Right lobe of liver (tissue), 6 donors: ENCODE data around the gene LRMDA. TPM values are rescaled to one million over a fixed set of nuclear protein-coding genes. Genes with fewer than 3 reads are reported as not detected.
"Not testable (repeated sequence)": the region's sequence is repeated elsewhere in the genome, so short reads cannot be mapped to it uniquely, and the experiment has no call there.

Experiments
- ATAC-seq, 4 donors: fragments of 200-7000 bp; cut with Tn5 transposase; one replicate each; pipeline ENCODE4 v1.9.1; 2020; ENCODE audit warnings: mild to moderate bottlenecking in 4 of 4, moderate library complexity in 4 of 4
- DNase-seq, 3 donors: peaks; one replicate each; pipeline ENCODE4 v3.0.0-alpha.2; 2020
- H3K27ac ChIP-seq, 3 donors: fragments of 200-600 bp; one replicate each; pipeline ENCODE4 v1.8.0; 2022
- H3K27me3 ChIP-seq, 2 donors: fragments of 200-600 bp; one replicate each; pipeline ENCODE4 v1.8.0; 2022
- H3K36me3 ChIP-seq, 4 donors: fragments of 200-600 bp; sonication (generic) in 1 of 4; one replicate each; pipeline versions ENCODE4 v1.5.1 to v1.8.0; 2017 to 2022; ENCODE audit warnings: control low read depth in 1 of 4
- H3K4me1 ChIP-seq, 4 donors: fragments of 200-600 bp; sonication (generic) in 1 of 4; one replicate each; pipeline versions ENCODE4 v1.5.1 to v1.8.0; 2017 to 2022; ENCODE audit warnings: control low read depth in 1 of 4
- H3K4me3 ChIP-seq, 3 donors: fragments of 200-600 bp; one replicate each; pipeline ENCODE4 v1.8.0; 2022
- H3K9me3 ChIP-seq, 4 donors: fragments of 200-600 bp; sonication (generic) in 1 of 4; one replicate each; pipeline versions ENCODE4 v1.5.1 to v1.8.0; 2017 to 2022; ENCODE audit warnings: control low read depth in 1 of 4
- CTCF ChIP-seq, 4 donors: fragments of 200-600 bp in 3 of 4; fragments of 450-650 bp in 1 of 4; IDR thresholded peaks; one replicate each; pipeline versions ENCODE4 v1.5.1 to v1.8.0; 2016 to 2022; ENCODE audit warnings: antibody characterized with exemption in 4 of 4, mild to moderate bottlenecking in 2 of 4
- POLR2A ChIP-seq: fragments of 450-650 bp; IDR thresholded peaks from one replicate; pipeline ENCODE4 v1.6.1; 2017; ENCODE audit warnings: antibody characterized with exemption, mild to moderate bottlenecking
- WGBS: methylation state at CpG from one replicate; pipeline ENCODE4 v1.1.6; 2018; ENCODE audit warnings: low coverage, low lambda C conversion rate; ENCODE audit not compliant: insufficient coverage; ENCODE audit errors: missing lambda C conversion rate; 5-methylcytosine and 5-hydroxymethylcytosine counted together
- intact Hi-C, 2 donors: fragments of 100-400 bp; cut with DNase I; formaldehyde crosslinking; loops; one replicate each; pipeline versions ENCODE4 v1.11.2 to v1.14.1; 2022
- total RNA-seq, 6 experiments: library from RNA; depleted of rRNA in 2 of 6; stranded (reverse); fragments of >200 nt in 2 of 6; fragmentation: NEBNext Ultra II Directional in 3 of 6; extraction: Animal tissue kit (Norgen Biotek cat#: 25700) in 3 of 6; gene quantifications; one replicate each; pipeline versions ENCODE4 v1.1.0 to v1.2.4, GENCODE V29; 2016 to 2023
- donor health status: DM: no; HTN: yes; CAD: no.
- donor health status: DM: no; HTN: no; CAD: no.
- donor health status: DM: no; HTN: no; CAD: no.
- donor health status: DM: no; HTN: yes; CAD: no.
- donor health status: DM: no; HTN: yes; CAD: no.

The LRMDA gene
- total RNA-seq, 6 experiments from 2014 or later = 9.9 to 19.9 (median 16.3) TPM

GRCh38 chr10:75763652-75764051, 332.2 kb downstream of the LRMDA start:
- ATAC-seq = no peak
- H3K27ac ChIP-seq = no peak overlapping the region
- intact Hi-C loops = no loop called here

GRCh38 chr10:75764974-75765788, 333.8 kb downstream of the LRMDA start:
- DNase-seq (no peak), ATAC-seq (no peak)
- no peaks in the 10 kb centered on the region for H3K9me3 ChIP-seq
- no peak overlapping the region for H3K27ac ChIP-seq
- H3K36me3 ChIP-seq = no peaks in the 10 kb centered on the region
- peaks cover 0 to 6% (median 0%) of the 10 kb centered on the region in 4 donors for H3K4me1 ChIP-seq
- intact Hi-C loops = no loop called here
- no peak overlapping the region for H3K4me3 ChIP-seq
- TF ChIP-seq POLR2A (no peak), CTCF (IDR thresholded peaks at IDR 0.05) (no peak)
- 85% methylated on average over 3 of the region's 4 CpGs for WGBS
- H3K27me3 ChIP-seq = no peaks in the 10 kb centered on the region

More at GRCh38 chr10:75763652-75764051, 332.2 kb downstream of the LRMDA start:
- no peaks in the 10 kb centered on the region for H3K9me3 ChIP-seq
- peaks cover 0 to 6% (median 0%) of the 10 kb centered on the region in 4 donors for H3K4me1 ChIP-seq
- no peak for TF ChIP-seq CTCF (IDR thresholded peaks at IDR 0.05)
- no peak for TF ChIP-seq POLR2A
- no peak overlapping the region for H3K4me3 ChIP-seq
- H3K27me3 ChIP-seq = no peaks in the 10 kb centered on the region
- no peak for DNase-seq
- WGBS = no CpG with 5 or more reads among the region's 3 CpGs
- no peaks in the 10 kb centered on the region for H3K36me3 ChIP-seq

GRCh38 chr10:75765789-75766096, 334.3 kb downstream of the LRMDA start:
- WGBS = 97% methylated on average over 4 of the region's 5 CpGs
- H3K27me3 ChIP-seq = no peaks in the 10 kb centered on the region
- H3K4me3 ChIP-seq = no peak overlapping the region
- H3K9me3 ChIP-seq = no peaks in the 10 kb centered on the region
- intact Hi-C loops = no loop called here
- DNase-seq (no peak), ATAC-seq (no peak)
- H3K4me1 ChIP-seq = peaks cover 0 to 6% (median 0%) of the 10 kb centered on the region in 4 donors
- no peak for TF ChIP-seq POLR2A
- H3K36me3 ChIP-seq = no peaks in the 10 kb centered on the region
- H3K27ac ChIP-seq = no peak overlapping the region

DNA sequence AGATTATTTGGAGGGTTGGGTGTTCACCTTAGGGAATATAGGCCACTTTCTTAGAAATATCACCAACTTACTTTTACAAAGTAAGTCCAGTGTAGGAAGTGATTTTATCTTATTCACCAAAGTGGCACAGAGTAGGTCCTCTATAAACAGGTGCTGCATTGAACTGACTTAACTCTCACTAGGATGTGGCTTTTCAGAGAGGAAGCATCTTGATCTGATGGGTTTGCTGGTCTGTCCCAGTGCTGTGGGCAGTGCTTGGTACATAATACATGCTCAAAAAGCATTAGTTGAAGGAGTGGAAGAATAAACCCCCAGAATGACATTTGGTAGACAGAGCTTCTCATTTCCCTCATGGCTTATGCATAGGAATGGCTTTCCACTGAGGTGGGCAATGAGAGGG, 334.7 kb downstream of the LRMDA start:
- DNase-seq (no peak), ATAC-seq (no peak)
- intact Hi-C loops = no loop called here
- Histone ChIP-seq H3K27ac (no peak overlapping the region), H3K27me3 (no peaks in the 10 kb centered on the region), H3K4me3 (no peak overlapping the region), H3K36me3 (no peaks in the 10 kb centered on the region), H3K9me3 (no peaks in the 10 kb centered on the region), H3K4me1 (peaks cover 0 to 6% (median 0%) of the 10 kb centered on the region in 4 donors)
- TF ChIP-seq CTCF (IDR thresholded peaks at IDR 0.05) (no peak), POLR2A (no peak)

- 91% methylated on average over 4 of the region's 4 CpGs for WGBS
- H3K4me1 ChIP-seq = peaks cover 0 to 12% (median 0%) of the 10 kb centered on the region in 4 donors
- H3K9me3 ChIP-seq, H3K27ac ChIP-seq, H3K27me3 ChIP-seq, H3K36me3 ChIP-seq, ATAC-seq, intact Hi-C loops, DNase-seq, H3K4me3 ChIP-seq: not testable (repeated sequence)
These were observed 335.3 kb downstream of the LRMDA start for GRCh38 chr10:75766752-75767151.
